Neutrophil (primary cell): Measurements from ENCODE around the gene QRFP.

Experiments used
- H3K27ac ChIP-seq: fragments of 200-600 bp; sonication (generic); 2 replicates; pipeline ENCODE4 v1.5.1; 2016; ENCODE audit warnings: mild to moderate bottlenecking, moderate library complexity
- H3K27me3 ChIP-seq: fragments of 200-600 bp; sonication (generic); 2 replicates; pipeline ENCODE4 v1.6.0; 2016; ENCODE audit warnings: mild to moderate bottlenecking
- H3K36me3 ChIP-seq: fragments of 200-600 bp; sonication (generic); 2 replicates; pipeline ENCODE4 v1.5.1; 2017
- H3K4me1 ChIP-seq, 2 experiments: fragments of 200-600 bp in 1 of 2; sonication (generic) in 1 of 2; 1 replicate in 1 of 2; 2 replicates in 1 of 2; pipeline versions ENCODE4 v1.5.1 to v1.6.1; 2013 to 2016; ENCODE audit warnings: low read depth in 1 of 2, low read length in 1 of 2, mild to moderate bottlenecking in 1 of 2, moderate library complexity in 1 of 2; ENCODE audit not compliant: control insufficient read depth in 1 of 2, insufficient read depth in 1 of 2
- H3K4me3 ChIP-seq, 2 experiments: fragments of 200-600 bp in 1 of 2; sonication (generic) in 1 of 2; 1 replicate in 1 of 2; 2 replicates in 1 of 2; pipeline ENCODE4 v1.5.1; 2013 to 2016; ENCODE audit warnings: low read depth in 1 of 2, low read length in 1 of 2, mild to moderate bottlenecking in 1 of 2, moderate library complexity in 1 of 2
- H3K9me3 ChIP-seq: fragments of 200-600 bp; sonication (generic); 2 replicates; pipeline ENCODE4 v1.5.1; 2016
- TF ChIP-seq, protein P1 (sequence below): fragments of 200-600 bp; sonication (generic); IDR thresholded peaks from 2 replicates; pipeline ENCODE4 v1.5.1; 2016; ENCODE audit warnings: antibody characterized with exemption

The QRFP gene

DNA sequence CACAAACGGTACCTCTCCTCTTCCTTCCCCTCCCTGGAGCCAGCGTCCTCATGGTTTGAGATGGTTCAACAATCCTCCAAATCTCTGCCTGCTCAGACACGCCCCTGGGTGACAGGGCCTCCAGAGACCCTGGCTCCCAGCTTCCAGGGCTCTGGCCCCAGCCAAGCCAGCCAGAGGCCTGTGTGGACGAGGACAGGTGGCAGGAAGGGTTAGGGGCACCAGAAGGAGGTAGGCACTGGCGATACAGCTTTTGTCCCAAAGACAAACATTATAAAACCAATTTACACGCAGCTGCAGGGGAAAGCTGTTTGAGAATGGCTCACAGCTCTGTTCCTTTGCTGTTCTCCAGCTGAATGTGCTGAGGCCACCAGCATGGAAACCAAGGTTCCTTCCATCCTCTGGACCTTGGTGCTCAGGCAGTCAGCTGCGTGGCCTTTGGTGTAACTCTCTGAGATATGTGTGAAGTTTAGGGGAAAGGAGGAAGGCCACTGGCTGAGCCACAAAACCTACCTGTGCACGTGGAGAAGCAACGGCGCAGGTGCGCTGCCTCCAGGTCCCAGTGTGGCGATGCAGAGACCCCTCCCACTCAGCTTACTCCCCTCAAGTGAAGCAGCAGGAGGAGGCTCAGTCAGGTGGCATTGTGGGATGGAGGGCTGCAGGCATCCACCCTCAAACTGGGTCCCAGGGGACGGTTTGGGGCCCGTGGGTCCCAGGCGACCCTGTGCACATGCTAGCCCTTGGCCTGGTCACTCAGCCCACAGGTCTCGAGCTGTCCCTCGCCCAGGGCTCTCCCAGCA lies 4.3 kb upstream of the QRFP start:
- TF ChIP-seq, protein P1, sequence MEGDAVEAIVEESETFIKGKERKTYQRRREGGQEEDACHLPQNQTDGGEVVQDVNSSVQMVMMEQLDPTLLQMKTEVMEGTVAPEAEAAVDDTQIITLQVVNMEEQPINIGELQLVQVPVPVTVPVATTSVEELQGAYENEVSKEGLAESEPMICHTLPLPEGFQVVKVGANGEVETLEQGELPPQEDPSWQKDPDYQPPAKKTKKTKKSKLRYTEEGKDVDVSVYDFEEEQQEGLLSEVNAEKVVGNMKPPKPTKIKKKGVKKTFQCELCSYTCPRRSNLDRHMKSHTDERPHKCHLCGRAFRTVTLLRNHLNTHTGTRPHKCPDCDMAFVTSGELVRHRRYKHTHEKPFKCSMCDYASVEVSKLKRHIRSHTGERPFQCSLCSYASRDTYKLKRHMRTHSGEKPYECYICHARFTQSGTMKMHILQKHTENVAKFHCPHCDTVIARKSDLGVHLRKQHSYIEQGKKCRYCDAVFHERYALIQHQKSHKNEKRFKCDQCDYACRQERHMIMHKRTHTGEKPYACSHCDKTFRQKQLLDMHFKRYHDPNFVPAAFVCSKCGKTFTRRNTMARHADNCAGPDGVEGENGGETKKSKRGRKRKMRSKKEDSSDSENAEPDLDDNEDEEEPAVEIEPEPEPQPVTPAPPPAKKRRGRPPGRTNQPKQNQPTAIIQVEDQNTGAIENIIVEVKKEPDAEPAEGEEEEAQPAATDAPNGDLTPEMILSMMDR, result no peak
- H3K27me3 ChIP-seq, result peaks cover 10% of the 10 kb centered on the region
- no peak overlapping the region for H3K27ac ChIP-seq
- H3K9me3 ChIP-seq, result no peaks in the 10 kb centered on the region
- no peak overlapping the region for H3K4me3 ChIP-seq
- H3K36me3 ChIP-seq, result no peaks in the 10 kb centered on the region
- H3K4me1 ChIP-seq, result no peaks in the 10 kb centered on the region

DNA sequence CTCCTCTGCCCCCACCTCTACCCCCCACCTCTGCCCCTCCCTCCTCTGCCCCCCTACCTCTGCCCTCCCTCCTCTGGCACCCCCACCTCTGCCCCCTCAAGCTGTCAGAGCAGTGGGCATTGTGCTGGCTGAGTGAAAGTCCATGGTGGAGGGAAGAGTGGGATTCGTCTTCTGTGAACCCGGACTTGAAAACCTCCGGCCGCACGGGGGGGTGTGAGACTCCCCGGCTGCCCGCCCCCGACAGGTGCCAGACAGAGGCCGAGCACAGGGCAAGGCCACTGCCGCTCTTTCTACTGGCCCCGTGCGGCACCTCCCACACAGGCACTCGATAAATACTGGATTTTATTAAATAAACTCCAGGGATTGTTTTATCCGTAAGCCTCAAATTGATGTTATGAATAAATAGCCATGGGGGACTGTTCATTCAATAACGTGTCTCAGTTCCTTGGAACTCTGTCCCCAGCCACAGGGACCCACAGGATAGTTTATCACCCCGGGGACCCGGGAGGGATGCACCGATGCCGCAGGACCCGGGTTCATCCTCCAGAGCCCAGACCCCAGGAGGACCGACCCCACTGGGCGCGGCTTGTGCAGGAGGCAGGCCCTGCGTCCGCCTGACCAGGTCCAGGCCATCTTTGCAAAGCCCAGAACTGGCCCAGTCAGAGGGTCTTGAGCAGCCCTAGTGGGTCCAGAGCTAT lies 2.6 kb upstream of the QRFP start:
- H3K27me3 ChIP-seq, result peaks cover 10% of the 10 kb centered on the region
- H3K4me1 ChIP-seq, result peaks cover 0 to under 1% of the 10 kb centered on the region in 2 experiments
- no peaks in the 10 kb centered on the region for H3K36me3 ChIP-seq
- TF ChIP-seq, protein P1, result no peak
- no peak overlapping the region for H3K4me3 ChIP-seq
- no peak overlapping the region for H3K27ac ChIP-seq
- H3K9me3 ChIP-seq, result no peaks in the 10 kb centered on the region

DNA sequence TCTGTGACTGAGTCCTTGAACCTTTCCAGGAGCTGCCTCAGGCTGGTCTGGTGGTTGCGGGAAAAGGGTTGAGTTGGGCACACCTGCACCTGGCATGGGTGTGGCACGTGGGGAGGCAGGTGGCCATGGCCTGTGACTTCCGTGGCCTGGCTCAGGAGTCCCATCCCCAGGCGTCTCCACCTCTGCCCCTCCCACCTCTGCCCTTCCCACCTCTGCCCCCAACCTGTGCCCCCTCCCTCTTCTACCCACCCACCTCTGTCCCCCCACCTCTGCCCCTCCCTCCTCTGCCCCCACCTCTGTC lies 1.9 kb upstream of the QRFP start:
- H3K9me3 ChIP-seq, result no peaks in the 10 kb centered on the region
- no peak overlapping the region for H3K27ac ChIP-seq
- TF ChIP-seq, protein P1, result no peak
- H3K36me3 ChIP-seq, result no peaks in the 10 kb centered on the region
- H3K4me3 ChIP-seq, result no peak overlapping the region
- H3K27me3 ChIP-seq, result peaks cover 10% of the 10 kb centered on the region
- H3K4me1 ChIP-seq, result peaks cover 6 to 7% of the 10 kb centered on the region in 2 experiments

DNA sequence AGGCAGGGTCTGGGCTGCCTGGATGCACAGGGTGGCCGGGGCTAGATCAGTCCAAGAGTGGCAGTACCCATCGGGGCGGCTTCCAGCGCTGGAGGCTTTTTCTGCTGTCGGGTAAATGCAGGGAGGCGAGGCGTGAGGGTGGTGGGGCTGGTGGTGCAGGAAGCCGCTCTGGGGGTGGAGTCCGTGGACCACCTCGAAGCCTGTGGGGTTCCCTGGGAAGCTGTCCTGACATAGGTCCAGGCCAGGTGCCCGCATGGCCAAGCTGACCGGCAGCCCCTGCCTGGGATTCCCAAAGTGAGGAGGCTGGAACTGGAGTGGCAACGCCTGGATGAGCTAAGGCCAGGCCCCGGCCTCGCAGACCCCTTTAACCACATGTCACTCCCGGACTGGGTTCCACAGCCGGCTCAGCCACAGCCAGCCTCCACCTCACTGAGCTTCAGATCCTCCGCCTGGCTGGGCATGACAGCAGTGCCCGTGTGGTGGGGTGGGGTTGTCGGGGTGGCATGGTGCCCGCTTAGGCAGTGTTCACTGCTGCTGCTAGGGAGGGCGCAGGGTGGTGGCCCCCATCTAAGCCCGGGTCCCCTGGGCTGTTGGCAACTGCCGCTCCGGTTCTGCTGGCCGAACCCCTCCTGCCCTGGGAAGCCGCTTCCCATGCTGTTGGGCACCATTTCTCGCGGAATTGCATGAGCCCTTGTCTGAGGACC lies 1.4 kb upstream of the QRFP start:
- Histone ChIP-seq H3K4me3 (no peak overlapping the region), H3K27me3 (peaks cover 10% of the 10 kb centered on the region), H3K27ac (no peak overlapping the region), H3K9me3 (no peaks in the 10 kb centered on the region), H3K4me1 (peaks cover 11 to 12% of the 10 kb centered on the region in 2 experiments), H3K36me3 (no peaks in the 10 kb centered on the region)
- TF ChIP-seq, protein P1, result no peak

DNA sequence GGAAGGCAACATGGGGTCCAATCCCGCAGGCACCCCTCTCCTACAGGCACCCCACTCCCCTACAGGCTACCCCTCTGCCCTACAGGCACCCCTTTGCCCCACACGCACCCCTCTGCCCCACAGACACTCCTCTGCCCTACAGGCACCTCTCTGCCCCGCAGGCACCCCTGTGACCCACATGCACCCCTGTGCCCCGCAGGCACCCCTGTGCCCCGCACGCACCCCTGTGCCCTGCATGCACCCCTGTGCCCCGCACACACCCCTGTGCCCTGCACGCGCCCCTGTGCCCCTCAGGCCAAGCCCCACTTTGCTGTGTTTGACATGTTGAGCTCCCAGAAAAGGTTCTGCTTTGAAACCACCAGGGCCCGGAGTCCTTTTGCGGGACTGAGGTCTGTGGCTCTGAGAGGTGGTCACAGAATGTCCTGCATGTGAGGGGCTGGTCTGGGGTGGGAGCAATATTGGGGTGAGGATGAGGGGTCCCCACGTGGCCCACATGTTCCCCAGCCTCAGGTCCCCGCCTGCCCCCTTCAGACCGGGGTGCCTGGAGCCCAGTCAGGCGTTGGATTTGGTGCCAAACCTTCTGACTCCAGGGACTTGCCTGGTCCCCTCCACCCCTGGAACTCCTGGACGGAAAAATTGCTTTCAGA lies 616 bp upstream of the QRFP start:
- Histone ChIP-seq H3K36me3 (no peaks in the 10 kb centered on the region), H3K27ac (no peak overlapping the region), H3K27me3 (peaks cover 10% of the 10 kb centered on the region), H3K4me3 (no peak overlapping the region), H3K4me1 (peaks cover 15 to 19% of the 10 kb centered on the region in 2 experiments), H3K9me3 (no peaks in the 10 kb centered on the region)
- TF ChIP-seq, protein P1, result no peak
